Measurements from ENCODE around the gene CYP11A1.
A peak's percentile ranks its signal among the peaks of the same experiment; 100 is the strongest.

The CYP11A1 gene

GRCh38 chr15:74343797-74344127 lies 23.7 kb downstream of the CYP11A1 start:
- no peak for DNase-seq

- no peak for DNase-seq
These were observed 24.2 kb downstream of the CYP11A1 start for GRCh38 chr15:74343127-74343796.

- DNase-seq = peak; percentile 17
These were observed 27.3 kb downstream of the CYP11A1 start for GRCh38 chr15:74340150-74340549.

- DNase-seq = no peak
These were observed 28.1 kb downstream of the CYP11A1 start for GRCh38 chr15:74339371-74339770.

GRCh38 chr15:74338676-74339075 lies 28.8 kb downstream of the CYP11A1 start:
- DNase-seq = no peak

GRCh38 chr15:74337607-74338211 lies 29.7 kb downstream of the CYP11A1 start:
- no peak for DNase-seq

GRCh38 chr15:74337146-74337545 lies 30.3 kb downstream of the CYP11A1 start:
- no peak for DNase-seq

GRCh38 chr15:74336061-74337005 lies 31.1 kb downstream of the CYP11A1 start:
- no peak for DNase-seq

GRCh38 chr15:74335396-74335795 lies 32.0 kb downstream of the CYP11A1 start:
- no peak for DNase-seq

- DNase-seq = no peak
These were observed 33.3 kb downstream of the CYP11A1 start for GRCh38 chr15:74334127-74334526.

- no peak for DNase-seq
These were observed 33.8 kb downstream of the CYP11A1 start for GRCh38 chr15:74333662-74334061.

- DNase-seq = no peak
These were observed 34.4 kb downstream of the CYP11A1 start for GRCh38 chr15:74333093-74333492.

- no peak for DNase-seq
These were observed 34.8 kb downstream of the CYP11A1 start for GRCh38 chr15:74332611-74333010.

GRCh38 chr15:74332011-74332410 lies 35.4 kb downstream of the CYP11A1 start:
- no peak for DNase-seq

GRCh38 chr15:74330861-74331408 lies 36.5 kb downstream of the CYP11A1 start:
- no peak for DNase-seq

- DNase-seq = no peak
These were observed 39.0 kb downstream of the CYP11A1 start for GRCh38 chr15:74328331-74329056.

GRCh38 chr15:74327756-74328155 lies 39.7 kb downstream of the CYP11A1 start:
- no peak for DNase-seq

- no peak for DNase-seq
These were observed 40.7 kb downstream of the CYP11A1 start for GRCh38 chr15:74326746-74327145.

- DNase-seq = no peak
These were observed 42.7 kb downstream of the CYP11A1 start for GRCh38 chr15:74324714-74325113.

- peak; percentile 33 for DNase-seq
These were observed 44.8 kb downstream of the CYP11A1 start for GRCh38 chr15:74322558-74323180.

GRCh38 chr15:74320352-74321247 lies 46.8 kb downstream of the CYP11A1 start:
- peak; percentile 19 for DNase-seq

Measured in inflammatory macrophage treated with lipopolysaccharide for 4 hours (primary cell).